Lung (tissue), 12 donors: Measurements from ENCODE around the gene SLC52A3. TPM values are rescaled to one million over a fixed set of nuclear protein-coding genes. Genes with fewer than 3 reads are reported as not detected.
"Not testable (repeated sequence)": the region's sequence is repeated elsewhere in the genome, so short reads cannot be mapped to it uniquely, and the experiment has no call there.

Experiments used
- ATAC-seq: fragments of 200-7000 bp; cut with Tn5 transposase; one replicate; pipeline ENCODE4 v1.9.1; 2020; ENCODE audit warnings: moderate number of reproducible peaks; ENCODE audit not compliant: insufficient read depth, low FRiP score
- DNase-seq, 3 donors: peaks; one replicate each; pipeline ENCODE4 v3.0.0-alpha.2; 2013 to 2017
- H3K27ac ChIP-seq, 2 donors: one replicate each; pipeline ENCODE4 v1.5.1; 2013; ENCODE audit warnings: mild to moderate bottlenecking in 2 of 2, moderate library complexity in 2 of 2, control low read depth in 1 of 2, inconsistent platforms in 1 of 2, low read depth in 1 of 2, low read length in 1 of 2
- H3K27me3 ChIP-seq, 3 donors: one replicate each; pipeline ENCODE4 v1.5.1; 2013; ENCODE audit warnings: low read length in 2 of 3; ENCODE audit not compliant: control insufficient read depth in 3 of 3, insufficient read depth in 3 of 3
- H3K36me3 ChIP-seq, 4 donors: one replicate each; pipeline ENCODE4 v1.5.1; 2013; ENCODE audit warnings: low read length in 4 of 4, mild to moderate bottlenecking in 1 of 4, moderate library complexity in 1 of 4; ENCODE audit not compliant: control insufficient read depth in 4 of 4, insufficient read depth in 4 of 4
- H3K4me1 ChIP-seq, 5 donors: one replicate each; pipeline ENCODE4 v1.5.1; 2013; ENCODE audit warnings: low read length in 5 of 5, mild to moderate bottlenecking in 2 of 5, moderate library complexity in 1 of 5; ENCODE audit not compliant: control insufficient read depth in 5 of 5, insufficient read depth in 5 of 5
- H3K4me3 ChIP-seq: one replicate; pipeline ENCODE4 v1.5.1; 2013; ENCODE audit warnings: mild to moderate bottlenecking, control low read depth, moderate library complexity
- H3K9ac ChIP-seq, 2 donors: one replicate each; pipeline ENCODE4 v1.5.1; 2013; ENCODE audit warnings: low read length in 2 of 2, control low read depth in 1 of 2; ENCODE audit not compliant: insufficient read depth in 1 of 2
- H3K9me3 ChIP-seq, 4 donors: one replicate each; pipeline ENCODE4 v1.5.1; 2013; ENCODE audit warnings: low read length in 3 of 4, mild to moderate bottlenecking in 1 of 4, moderate library complexity in 1 of 4; ENCODE audit not compliant: control insufficient read depth in 4 of 4, insufficient read depth in 3 of 4
- WGBS, 2 donors: extraction: QIAGEN DNeasy Blood & Tissue Kit; methylation state at CpG; one replicate each; pipeline ENCODE4 v1.1.7; 2013; 5-methylcytosine and 5-hydroxymethylcytosine counted together
- polyA plus RNA-seq, 2 donors: library from polyadenylated mRNA; stranded (reverse); fragments of 200-250 nt; gene quantifications; one replicate each; pipeline ENCODE4 v1.2.1, GENCODE V29; 2013
- total RNA-seq, 2 donors: library from RNA; depleted of rRNA in 1 of 2; stranded (reverse); fragments of >200 nt in 1 of 2; gene quantifications; one replicate each; pipeline ENCODE4 v1.2.1, GENCODE V29; 2014 to 2021
- TF ChIP-seq, protein P1 (sequence below): IDR thresholded peaks from 2 replicates; pipeline ENCODE4 v1.5.1; 2012; ENCODE audit warnings: mild to moderate bottlenecking; ENCODE audit errors: control extremely low read depth, extremely low read depth
- donor health status: control.
- donor health status: control.
- donor health status: Bipolar disorder and iron deficiency.
- donor health status: healthy.
- donor health status: DM: yes; HTN: yes; CAD: no.

Gene SLC52A3
- total and polyA plus RNA-seq, 4 donors, result 1.4 to 2.7 (median 1.9) TPM

DNA sequence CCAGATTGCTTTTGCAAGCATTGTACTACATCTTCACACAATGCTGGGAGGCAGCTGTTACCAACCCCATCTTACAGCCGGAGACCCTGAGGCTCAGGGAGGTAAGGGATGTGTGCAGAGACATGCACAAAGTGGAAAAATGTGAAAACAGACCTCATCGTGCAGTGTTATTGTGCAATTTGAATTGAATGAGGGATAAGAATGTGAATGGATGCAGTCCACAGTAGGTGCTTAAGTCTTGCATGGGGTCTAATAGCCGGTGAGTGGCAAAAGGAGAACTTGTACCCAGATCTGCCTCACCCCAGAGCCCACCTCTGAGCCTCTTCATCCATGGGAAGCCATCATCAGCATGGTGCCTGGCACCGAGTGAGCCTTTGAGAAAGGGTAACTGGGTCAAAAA lies 42.1 kb downstream of the SLC52A3 start:
- no peaks in the 10 kb centered on the region for H3K4me1 ChIP-seq
- 70 to 76% methylated on average over 4 of the region's 4 CpGs for WGBS, 2 donors
- no peak for ATAC-seq
- no peaks in the 10 kb centered on the region for H3K36me3 ChIP-seq
- peaks cover 0 to 39% (median 30%) of the 10 kb centered on the region in 3 donors for H3K27me3 ChIP-seq
- TF ChIP-seq, protein P1, sequence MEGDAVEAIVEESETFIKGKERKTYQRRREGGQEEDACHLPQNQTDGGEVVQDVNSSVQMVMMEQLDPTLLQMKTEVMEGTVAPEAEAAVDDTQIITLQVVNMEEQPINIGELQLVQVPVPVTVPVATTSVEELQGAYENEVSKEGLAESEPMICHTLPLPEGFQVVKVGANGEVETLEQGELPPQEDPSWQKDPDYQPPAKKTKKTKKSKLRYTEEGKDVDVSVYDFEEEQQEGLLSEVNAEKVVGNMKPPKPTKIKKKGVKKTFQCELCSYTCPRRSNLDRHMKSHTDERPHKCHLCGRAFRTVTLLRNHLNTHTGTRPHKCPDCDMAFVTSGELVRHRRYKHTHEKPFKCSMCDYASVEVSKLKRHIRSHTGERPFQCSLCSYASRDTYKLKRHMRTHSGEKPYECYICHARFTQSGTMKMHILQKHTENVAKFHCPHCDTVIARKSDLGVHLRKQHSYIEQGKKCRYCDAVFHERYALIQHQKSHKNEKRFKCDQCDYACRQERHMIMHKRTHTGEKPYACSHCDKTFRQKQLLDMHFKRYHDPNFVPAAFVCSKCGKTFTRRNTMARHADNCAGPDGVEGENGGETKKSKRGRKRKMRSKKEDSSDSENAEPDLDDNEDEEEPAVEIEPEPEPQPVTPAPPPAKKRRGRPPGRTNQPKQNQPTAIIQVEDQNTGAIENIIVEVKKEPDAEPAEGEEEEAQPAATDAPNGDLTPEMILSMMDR, result no peak
- DNase-seq, result no peak
- H3K9ac ChIP-seq, result no peak overlapping the region
- H3K27ac ChIP-seq, result no peak overlapping the region
- no peak overlapping the region for H3K4me3 ChIP-seq
- H3K9me3 ChIP-seq, result peaks cover 0 to 13% (median 0%) of the 10 kb centered on the region in 4 donors

DNA sequence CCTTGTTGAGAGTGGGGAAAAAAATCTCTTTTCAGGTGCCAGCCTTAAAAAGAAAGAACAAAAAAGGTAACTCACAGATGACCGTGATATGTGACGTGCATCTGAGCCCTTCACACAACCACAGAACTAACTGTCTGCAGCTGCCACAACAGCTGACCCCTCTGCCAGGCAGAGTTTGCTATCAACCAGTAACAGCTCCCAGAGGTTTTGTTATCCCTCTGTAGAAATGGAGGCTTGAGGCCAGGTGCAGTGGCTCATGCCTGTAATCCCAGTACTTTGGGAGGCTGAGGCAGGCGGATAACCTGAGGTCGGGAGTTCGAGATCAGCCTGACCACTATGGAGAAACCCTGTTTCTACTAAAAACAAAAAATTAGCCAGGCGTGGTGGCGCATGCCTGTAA lies 42.8 kb downstream of the SLC52A3 start:
- no peak for DNase-seq
- WGBS, 2 donors, result 90 to 91% methylated on average over 7 of the region's 7 CpGs
- peaks cover 0 to 39% (median 30%) of the 10 kb centered on the region in 3 donors for H3K27me3 ChIP-seq

DNA sequence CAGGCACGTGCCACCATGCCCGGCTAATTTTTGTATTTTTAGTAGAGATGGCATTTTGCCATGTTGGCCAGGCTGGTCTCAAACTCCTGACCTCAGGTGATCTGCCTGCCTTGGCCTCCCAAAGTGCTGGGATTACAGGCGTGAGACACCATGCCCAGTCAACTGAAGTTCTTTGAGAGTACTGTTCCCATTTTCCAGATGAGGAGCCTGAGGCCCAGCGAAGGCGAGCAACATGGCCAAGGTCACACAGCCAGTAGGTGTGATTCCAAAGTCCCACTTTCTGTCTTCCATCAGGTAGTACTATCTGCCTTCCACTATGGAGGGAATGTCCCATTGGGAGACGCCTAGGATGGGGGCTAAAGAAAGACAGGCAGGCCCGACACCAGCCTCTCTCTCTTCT lies 43.5 kb downstream of the SLC52A3 start:
- H3K27ac ChIP-seq, H3K4me3 ChIP-seq, H3K36me3 ChIP-seq, H3K4me1 ChIP-seq, H3K9ac ChIP-seq, ATAC-seq, DNase-seq: not testable (repeated sequence)
- WGBS, 2 donors, result 78 to 81% methylated on average over 7 of the region's 7 CpGs
- Histone ChIP-seq H3K27me3 (peaks cover 0 to 39% (median 30%) of the 10 kb centered on the region in 3 donors), H3K9me3 (peaks cover 0 to 13% (median 0%) of the 10 kb centered on the region in 4 donors)

More for the DNA sequence above, 42.8 kb downstream of the SLC52A3 start:
- Histone ChIP-seq H3K36me3 (no peaks in the 10 kb centered on the region), H3K4me3 (no peak overlapping the region), H3K9ac (no peak overlapping the region), H3K9me3 (peaks cover 0 to 13% (median 0%) of the 10 kb centered on the region in 4 donors), H3K27ac (no peak overlapping the region), H3K4me1 (no peaks in the 10 kb centered on the region)
- no peak for ATAC-seq
- TF ChIP-seq, protein P1, result no peak

DNA sequence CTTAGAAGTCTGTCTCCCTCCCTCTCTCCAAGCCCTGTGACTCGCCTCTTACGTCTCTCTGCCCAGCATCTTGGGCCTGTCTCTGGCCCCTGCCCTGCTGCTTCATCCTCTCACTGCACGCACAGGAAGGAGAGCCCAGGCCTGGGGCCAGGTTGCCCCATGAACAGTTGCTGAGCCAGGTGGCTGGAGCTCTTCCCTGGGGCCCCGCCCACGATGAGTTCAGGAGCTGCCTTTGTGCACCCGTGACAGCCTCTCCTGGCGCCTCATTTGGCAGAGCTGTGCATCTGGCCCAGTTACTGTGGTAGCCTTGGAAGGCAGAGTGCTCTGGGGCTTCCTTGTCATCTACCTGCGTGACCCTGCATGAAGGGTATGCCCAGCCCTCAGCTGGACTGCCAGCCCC lies 44.5 kb downstream of the SLC52A3 start:
- H3K9ac ChIP-seq, result no peak overlapping the region
- no peaks in the 10 kb centered on the region for H3K4me1 ChIP-seq
- no peak for ATAC-seq
- WGBS, 2 donors, result 63 to 73% methylated on average over 8 of the region's 8 CpGs
- H3K27me3 ChIP-seq, result peaks cover 0 to 34% (median 25%) of the 10 kb centered on the region in 3 donors
- H3K36me3 ChIP-seq, result no peaks in the 10 kb centered on the region
- no peak overlapping the region for H3K27ac ChIP-seq
- H3K9me3 ChIP-seq, result peaks cover 0 to 13% (median 0%) of the 10 kb centered on the region in 4 donors
- H3K4me3 ChIP-seq, result no peak overlapping the region
- TF ChIP-seq, protein P1, result no peak
- DNase-seq, result no peak
